Hepatocyte (in vitro differentiated cells): ENCODE measurements around the gene SLCO3A1. TPM values are rescaled to one million over a fixed set of nuclear protein-coding genes. Genes with fewer than 3 reads are reported as not detected.

Source experiments
- DNase-seq: peaks from one replicate; pipeline ENCODE4 v3.0.0-alpha.2; 2016; ENCODE audit warnings: low spot score
- H2AFZ ChIP-seq: fragments of 200-600 bp; sonication (generic); 2 replicates; pipeline ENCODE4 v1.6.0; 2016; ENCODE audit warnings: antibody characterized with exemption, mild to moderate bottlenecking
- H3K27ac ChIP-seq: fragments of 200-600 bp; sonication (generic); 2 replicates; pipeline ENCODE4 v1.5.1; 2016; ENCODE audit warnings: mild to moderate bottlenecking
- H3K27me3 ChIP-seq: fragments of 200-600 bp; sonication (generic); 2 replicates; pipeline ENCODE4 v1.6.1; 2016
- H3K36me3 ChIP-seq: fragments of 200-600 bp; sonication (generic); replicated peaks from 2 replicates; pipeline ENCODE4 v1.5.1; 2016; ENCODE audit warnings: low read depth; ENCODE audit not compliant: insufficient read depth
- H3K4me1 ChIP-seq: fragments of 200-600 bp; sonication (generic); 2 replicates; pipeline ENCODE4 v1.5.1; 2016; ENCODE audit warnings: mild to moderate bottlenecking, moderate library complexity; ENCODE audit not compliant: insufficient read depth
- H3K4me2 ChIP-seq: fragments of 200-600 bp; sonication (generic); 2 replicates; pipeline ENCODE4 v1.6.0; 2016
- H3K4me3 ChIP-seq: fragments of 200-600 bp; sonication (generic); 2 replicates; pipeline ENCODE4 v1.5.1; 2016; ENCODE audit warnings: mild to moderate bottlenecking
- H3K79me2 ChIP-seq: fragments of 200-600 bp; sonication (generic); 2 replicates; pipeline ENCODE4 v1.6.0; 2017; ENCODE audit warnings: mild to moderate bottlenecking
- H3K9me2 ChIP-seq: fragments of 200-600 bp; sonication (generic); replicated peaks from 2 replicates; pipeline ENCODE4 v1.6.0; 2017; ENCODE audit warnings: mild to moderate bottlenecking; ENCODE audit not compliant: insufficient read depth
- H3K9me3 ChIP-seq: fragments of 200-600 bp; sonication (generic); 2 replicates; pipeline ENCODE4 v1.5.1; 2016; ENCODE audit warnings: low read depth, mild to moderate bottlenecking
- H4K20me1 ChIP-seq: fragments of 200-600 bp; sonication (generic); 2 replicates; pipeline ENCODE4 v1.6.0; 2016; ENCODE audit warnings: mild to moderate bottlenecking; ENCODE audit not compliant: insufficient read depth, poor library complexity, severe bottlenecking
- EZH2 ChIP-seq: fragments of 200-600 bp; sonication (generic); IDR thresholded peaks from 2 replicates; pipeline ENCODE4 v1.6.1; 2016; ENCODE audit warnings: antibody characterized with exemption, mild to moderate bottlenecking, borderline replicate concordance
- EZH2phosphoT487 ChIP-seq: fragments of 200-600 bp; sonication (generic); IDR thresholded peaks from one replicate; pipeline ENCODE4 v1.6.1; 2018; ENCODE audit warnings: antibody characterized with exemption, mild to moderate bottlenecking, low read depth, moderate library complexity; ENCODE audit not compliant: unreplicated experiment, severe bottlenecking
- WGBS: methylation state at CpG from one replicate; pipeline ENCODE4 v1.1.6; 2016; ENCODE audit warnings: low lambda C conversion rate; ENCODE audit errors: missing lambda C conversion rate; 5-methylcytosine and 5-hydroxymethylcytosine counted together
- polyA plus RNA-seq: library from polyadenylated mRNA; unstranded; fragments of >200 nt; fragmentation: Nextera tagmentation; extraction: Ambion mirVana; gene quantifications from 2 replicates; pipeline ENCODE4 v1.2.1, GENCODE V29; 2016
- total RNA-seq: library from RNA; depleted of rRNA; stranded (reverse); fragments of >200 nt; gene quantifications from 2 replicates; pipeline ENCODE4 v1.2.3, GENCODE V29; 2014
- TF ChIP-seq, protein P1 (sequence below): fragments of 200-600 bp; sonication (generic); IDR thresholded peaks from 2 replicates; pipeline ENCODE4 v1.5.1; 2016; ENCODE audit warnings: antibody characterized with exemption, mild to moderate bottlenecking; ENCODE audit not compliant: poor library complexity

Gene SLCO3A1
- total and polyA plus RNA-seq, 2 experiments from 2014 or later: 1.3 to 5.4 TPM

DNA sequence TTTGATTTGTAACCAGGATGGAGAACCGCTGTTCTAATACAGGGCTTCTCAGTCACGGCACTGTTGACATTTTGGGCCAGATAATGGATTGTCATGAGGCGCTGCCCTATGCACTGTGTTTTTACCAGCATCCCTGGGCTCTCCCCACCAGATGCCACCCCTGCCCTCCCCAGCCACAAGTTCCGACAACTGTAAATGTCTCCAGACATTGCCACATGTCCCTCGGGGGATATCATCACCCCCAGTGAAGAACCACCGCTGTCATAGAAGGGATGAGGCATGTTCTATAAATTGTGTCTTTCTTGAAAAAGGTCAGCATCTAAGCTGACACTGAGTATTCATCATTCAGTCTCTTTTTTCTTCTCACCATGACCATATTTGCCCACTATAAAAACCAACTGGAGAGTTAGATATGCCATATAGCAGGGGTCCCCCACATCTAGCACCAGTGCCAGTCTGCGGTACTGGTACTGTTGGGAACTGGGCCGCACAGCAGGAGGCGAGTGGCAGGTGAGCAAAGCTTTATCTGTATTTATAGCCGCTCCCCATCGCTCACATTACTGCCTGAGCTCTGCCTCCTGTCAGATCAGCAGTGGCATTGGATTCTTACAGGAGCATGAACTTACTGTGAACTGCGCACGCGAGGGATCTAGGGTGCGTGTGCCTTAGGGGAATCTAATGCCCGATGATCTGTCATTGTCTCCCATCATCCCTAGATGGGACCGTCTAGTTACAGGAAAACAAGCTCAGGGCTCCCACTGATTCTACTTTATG is 279.7 kb downstream of the SLCO3A1 start:
- no peak overlapping the region for H3K4me2 ChIP-seq
- H4K20me1 ChIP-seq: no peaks in the 10 kb centered on the region
- no peaks in the 10 kb centered on the region for H3K4me1 ChIP-seq
- no peak overlapping the region for H3K4me3 ChIP-seq
- no peaks in the 10 kb centered on the region for H3K79me2 ChIP-seq
- no peak overlapping the region for H3K27ac ChIP-seq
- H3K27me3 ChIP-seq: no peaks in the 10 kb centered on the region
- TF ChIP-seq EZH2phosphoT487 (no peak), EZH2 (no peak)
- TF ChIP-seq, protein P1, sequence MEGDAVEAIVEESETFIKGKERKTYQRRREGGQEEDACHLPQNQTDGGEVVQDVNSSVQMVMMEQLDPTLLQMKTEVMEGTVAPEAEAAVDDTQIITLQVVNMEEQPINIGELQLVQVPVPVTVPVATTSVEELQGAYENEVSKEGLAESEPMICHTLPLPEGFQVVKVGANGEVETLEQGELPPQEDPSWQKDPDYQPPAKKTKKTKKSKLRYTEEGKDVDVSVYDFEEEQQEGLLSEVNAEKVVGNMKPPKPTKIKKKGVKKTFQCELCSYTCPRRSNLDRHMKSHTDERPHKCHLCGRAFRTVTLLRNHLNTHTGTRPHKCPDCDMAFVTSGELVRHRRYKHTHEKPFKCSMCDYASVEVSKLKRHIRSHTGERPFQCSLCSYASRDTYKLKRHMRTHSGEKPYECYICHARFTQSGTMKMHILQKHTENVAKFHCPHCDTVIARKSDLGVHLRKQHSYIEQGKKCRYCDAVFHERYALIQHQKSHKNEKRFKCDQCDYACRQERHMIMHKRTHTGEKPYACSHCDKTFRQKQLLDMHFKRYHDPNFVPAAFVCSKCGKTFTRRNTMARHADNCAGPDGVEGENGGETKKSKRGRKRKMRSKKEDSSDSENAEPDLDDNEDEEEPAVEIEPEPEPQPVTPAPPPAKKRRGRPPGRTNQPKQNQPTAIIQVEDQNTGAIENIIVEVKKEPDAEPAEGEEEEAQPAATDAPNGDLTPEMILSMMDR: no peak
- no peak for DNase-seq
- no peaks in the 10 kb centered on the region for H3K9me2 ChIP-seq
- WGBS: 87% methylated on average over 17 of the region's 17 CpGs
- no peaks in the 10 kb centered on the region for H3K36me3 ChIP-seq
- H2AFZ ChIP-seq: no peak overlapping the region
- H3K9me3 ChIP-seq: no peaks in the 10 kb centered on the region

DNA sequence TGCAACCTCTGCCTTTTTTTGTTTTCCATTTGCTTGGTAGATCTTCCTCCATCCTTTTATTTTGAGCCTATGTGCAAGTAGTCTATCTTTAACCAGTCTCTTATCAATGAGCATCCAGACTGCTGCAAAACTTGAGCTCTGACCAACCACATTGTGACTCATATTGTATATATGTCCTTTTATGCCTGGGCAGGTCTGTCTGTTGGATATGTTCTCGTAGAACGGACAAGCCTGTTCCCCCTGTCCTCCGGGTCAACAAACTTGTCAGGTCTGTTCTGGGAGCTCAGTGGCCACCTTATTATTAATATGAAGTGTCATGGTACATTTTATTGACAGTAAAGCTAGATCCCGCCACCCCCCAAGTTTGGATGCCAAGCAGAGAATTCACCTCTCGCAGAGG is 287.3 kb downstream of the SLCO3A1 start:
- no peaks in the 10 kb centered on the region for H3K4me1 ChIP-seq
- H3K27ac ChIP-seq: no peak overlapping the region
- H2AFZ ChIP-seq: no peak overlapping the region
- no peaks in the 10 kb centered on the region for H3K9me2 ChIP-seq
- H3K9me3 ChIP-seq: no peaks in the 10 kb centered on the region
- WGBS: 80% methylated on average over 5 of the region's 5 CpGs
- H3K4me2 ChIP-seq: no peak overlapping the region
- H3K36me3 ChIP-seq: no peaks in the 10 kb centered on the region
- TF ChIP-seq EZH2 (no peak), EZH2phosphoT487 (no peak)
- TF ChIP-seq, protein P1: no peak
- DNase-seq: no peak
- no peaks in the 10 kb centered on the region for H3K27me3 ChIP-seq
- no peaks in the 10 kb centered on the region for H4K20me1 ChIP-seq
- no peak overlapping the region for H3K4me3 ChIP-seq
- no peaks in the 10 kb centered on the region for H3K79me2 ChIP-seq

DNA sequence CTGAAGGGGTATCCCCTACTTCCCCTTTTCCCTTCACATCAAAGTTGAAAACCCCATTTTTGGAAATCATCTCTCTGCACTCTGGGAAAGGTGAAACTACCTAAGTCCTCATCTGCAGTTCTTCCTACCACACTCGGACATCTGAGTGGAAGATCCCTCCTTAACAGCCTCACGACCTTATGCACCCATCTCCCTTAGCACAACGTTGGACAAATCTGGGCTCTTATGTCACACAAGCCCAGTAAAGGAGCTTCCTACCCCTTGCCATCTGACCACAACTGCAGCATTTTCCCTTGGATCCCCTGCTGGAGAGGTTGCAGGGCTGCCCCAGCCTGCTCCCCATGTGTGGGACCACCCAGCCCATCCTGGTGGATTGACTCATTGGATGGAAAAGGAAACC is 288.1 kb downstream of the SLCO3A1 start:
- H3K9me3 ChIP-seq: no peaks in the 10 kb centered on the region
- H3K4me1 ChIP-seq: no peaks in the 10 kb centered on the region
- no peaks in the 10 kb centered on the region for H3K79me2 ChIP-seq
- no peaks in the 10 kb centered on the region for H4K20me1 ChIP-seq
- TF ChIP-seq, protein P1: no peak
- TF ChIP-seq EZH2: no peak
- no peak for TF ChIP-seq EZH2phosphoT487
- no peaks in the 10 kb centered on the region for H3K27me3 ChIP-seq
- H2AFZ ChIP-seq: no peak overlapping the region
- no peaks in the 10 kb centered on the region for H3K9me2 ChIP-seq
- H3K36me3 ChIP-seq: no peaks in the 10 kb centered on the region
- H3K4me2 ChIP-seq: no peak overlapping the region
- H3K4me3 ChIP-seq: no peak overlapping the region
- WGBS: 94% methylated on average over 3 of the region's 3 CpGs
- no peak for DNase-seq
- H3K27ac ChIP-seq: no peak overlapping the region
